Measurements from ENCODE around the gene CLASRP. TPM values are rescaled to one million over a fixed set of nuclear protein-coding genes. Genes with fewer than 3 reads are reported as not detected.

Gene CLASRP
- total RNA-seq, 2 donors from 2014 or later: 53.5 to 82.6 TPM

- DNase-seq: peak; percentile 96
- H3K9ac ChIP-seq (ENCODE audit: low read depth in 2 of 2, low read length in 2 of 2): peak within 1 kb of the TSS; percentile 94 to 95
- peak within 1 kb of the TSS; percentile 92 for H3K27ac ChIP-seq
- intact Hi-C loops (cut with DNase I): no loop called here
- peaks cover 12% of the 10 kb centered on the region for H3K4me1 ChIP-seq
- H3K36me3 ChIP-seq: no peaks in the 10 kb centered on the region
- peak; percentile 25 for TF ChIP-seq CTCF (IDR thresholded peaks at IDR 0.05)
- peak within 1 kb of the TSS; percentile 99 for H3K4me3 ChIP-seq
- H3K9me3 ChIP-seq: no peaks in the 10 kb centered on the region
- H3K27me3 ChIP-seq: no peaks in the 10 kb centered on the region
Measured at GRCh38 chr19:45092747-45093678, 54.2 kb downstream of the CLASRP start, which contains the start of gene PPP1R37. PPP1R37 (plus strand) TSS chr19:45093179; CDS start chr19:45093326, 147 bp downstream.

- intact Hi-C loops (cut with DNase I): no loop called here
- Histone ChIP-seq H3K9me3 (no peaks in the 10 kb centered on the region), H3K27me3 (no peaks in the 10 kb centered on the region), H3K36me3 (no peaks in the 10 kb centered on the region), H3K27ac (no peak overlapping the region), H3K4me1 (peaks cover 12% of the 10 kb centered on the region), H3K9ac (ENCODE audit: low read depth in 2 of 2, low read length in 2 of 2) (peak overlapping the region; percentile 94 to 95), H3K4me3 (peak overlapping the region; percentile 99)
- DNase-seq: no peak
- TF ChIP-seq CTCF (IDR thresholded peaks at IDR 0.05): no peak
Measured at GRCh38 chr19:45094137-45094536, 55.3 kb downstream of the CLASRP start.

GRCh38 chr19:45094707-45095106 lies 55.9 kb downstream of the CLASRP start:
- no peak for TF ChIP-seq CTCF (IDR thresholded peaks at IDR 0.05)
- intact Hi-C loops (cut with DNase I): no loop called here
- peak overlapping the region; percentile 99 for H3K4me3 ChIP-seq
- no peak overlapping the region for H3K27ac ChIP-seq
- peak overlapping the region in 1 of 2 donors; percentile 27 for H3K9ac ChIP-seq (ENCODE audit: low read depth in 2 of 2, low read length in 2 of 2)
- no peak for DNase-seq
- H3K27me3 ChIP-seq: no peaks in the 10 kb centered on the region
- H3K36me3 ChIP-seq: no peaks in the 10 kb centered on the region
- no peaks in the 10 kb centered on the region for H3K9me3 ChIP-seq
- H3K4me1 ChIP-seq: peaks cover 12% of the 10 kb centered on the region

GRCh38 chr19:45095496-45096413 lies 56.9 kb downstream of the CLASRP start:
- H3K4me1 ChIP-seq: peaks cover 12% of the 10 kb centered on the region
- intact Hi-C loops (cut with DNase I): no loop called here

More at GRCh38 chr19:45095496-45096413, 56.9 kb downstream of the CLASRP start:
- Histone ChIP-seq H3K36me3 (no peaks in the 10 kb centered on the region), H3K27ac (no peak overlapping the region), H3K4me3 (no peak overlapping the region), H3K27me3 (no peaks in the 10 kb centered on the region), H3K9me3 (no peaks in the 10 kb centered on the region), H3K9ac (ENCODE audit: low read depth in 2 of 2, low read length in 2 of 2) (no peak overlapping the region)
- no peak for TF ChIP-seq CTCF (IDR thresholded peaks at IDR 0.05)
- no peak for DNase-seq
